Endothelial cell (in vitro differentiated cells): ENCODE data around the gene STAT3. TPM values are rescaled to one million over a fixed set of nuclear protein-coding genes. Genes with fewer than 3 reads are reported as not detected.
"Not testable (repeated sequence)": the region's sequence is repeated elsewhere in the genome, so short reads cannot be mapped to it uniquely, and the experiment has no call there.

ENCODE experiments used
- DNase-seq: peaks from one replicate; pipeline ENCODE4 v3.0.0; 2021; ENCODE audit warnings: low spot score
- H3K27ac Mint-ChIP-seq: one replicate; pipeline ENCODE4 v1.8.0; 2021; ENCODE audit warnings: mixed read lengths, inconsistent platforms; ENCODE audit not compliant: unreplicated experiment
- H3K27me3 Mint-ChIP-seq: one replicate; pipeline ENCODE4 v1.8.0; 2021; ENCODE audit warnings: mild to moderate bottlenecking, moderate library complexity, mixed read lengths, inconsistent platforms; ENCODE audit not compliant: unreplicated experiment
- H3K36me3 Mint-ChIP-seq: one replicate; pipeline ENCODE4 v1.8.0; 2021; ENCODE audit warnings: mild to moderate bottlenecking, low read depth, mixed read lengths, inconsistent platforms; ENCODE audit not compliant: unreplicated experiment
- H3K4me1 Mint-ChIP-seq: one replicate; pipeline ENCODE4 v1.8.0; 2021; ENCODE audit warnings: mild to moderate bottlenecking, mixed read lengths, inconsistent platforms; ENCODE audit not compliant: unreplicated experiment
- H3K4me3 Mint-ChIP-seq: one replicate; pipeline ENCODE4 v1.8.0; 2021; ENCODE audit warnings: mild to moderate bottlenecking, mixed read lengths, inconsistent platforms; ENCODE audit not compliant: unreplicated experiment
- H3K9me3 Mint-ChIP-seq: one replicate; pipeline ENCODE4 v1.8.0; 2021; ENCODE audit warnings: mixed read lengths, inconsistent platforms; ENCODE audit not compliant: unreplicated experiment
- CTCF ChIP-seq: fragments of 200-600 bp; sonication (generic); IDR thresholded peaks from one replicate; pipeline ENCODE4 v1.5.0; 2021; ENCODE audit warnings: antibody characterized with exemption; ENCODE audit not compliant: unreplicated experiment
- total RNA-seq: library from RNA; stranded (reverse); fragmentation: NEBNext Ultra II Directional; extraction: Animal tissue kit (Norgen Biotek cat#: 25700); gene quantifications from one replicate; pipeline ENCODE4 v1.2.1, GENCODE V29; 2021; ENCODE audit not compliant: unreplicated experiment

The STAT3 gene
- total RNA-seq, 1 donor from 2014 or later = 160 TPM

GRCh38 chr17:42422412-42422957 lies 34.2 kb upstream of the STAT3 start:
- H3K27me3 Mint-ChIP-seq = peaks cover 16% of the 10 kb centered on the region
- peaks cover 3% of the 10 kb centered on the region for H3K9me3 Mint-ChIP-seq
- peak; percentile 41 for DNase-seq
- peaks cover 21% of the 10 kb centered on the region for H3K36me3 Mint-ChIP-seq
- H3K4me1 Mint-ChIP-seq = peaks cover 32% of the 10 kb centered on the region
- peak overlapping the region; percentile 73 for H3K27ac Mint-ChIP-seq
- H3K4me3 Mint-ChIP-seq = peak overlapping the region; percentile 100
- TF ChIP-seq CTCF = no peak

DNA sequence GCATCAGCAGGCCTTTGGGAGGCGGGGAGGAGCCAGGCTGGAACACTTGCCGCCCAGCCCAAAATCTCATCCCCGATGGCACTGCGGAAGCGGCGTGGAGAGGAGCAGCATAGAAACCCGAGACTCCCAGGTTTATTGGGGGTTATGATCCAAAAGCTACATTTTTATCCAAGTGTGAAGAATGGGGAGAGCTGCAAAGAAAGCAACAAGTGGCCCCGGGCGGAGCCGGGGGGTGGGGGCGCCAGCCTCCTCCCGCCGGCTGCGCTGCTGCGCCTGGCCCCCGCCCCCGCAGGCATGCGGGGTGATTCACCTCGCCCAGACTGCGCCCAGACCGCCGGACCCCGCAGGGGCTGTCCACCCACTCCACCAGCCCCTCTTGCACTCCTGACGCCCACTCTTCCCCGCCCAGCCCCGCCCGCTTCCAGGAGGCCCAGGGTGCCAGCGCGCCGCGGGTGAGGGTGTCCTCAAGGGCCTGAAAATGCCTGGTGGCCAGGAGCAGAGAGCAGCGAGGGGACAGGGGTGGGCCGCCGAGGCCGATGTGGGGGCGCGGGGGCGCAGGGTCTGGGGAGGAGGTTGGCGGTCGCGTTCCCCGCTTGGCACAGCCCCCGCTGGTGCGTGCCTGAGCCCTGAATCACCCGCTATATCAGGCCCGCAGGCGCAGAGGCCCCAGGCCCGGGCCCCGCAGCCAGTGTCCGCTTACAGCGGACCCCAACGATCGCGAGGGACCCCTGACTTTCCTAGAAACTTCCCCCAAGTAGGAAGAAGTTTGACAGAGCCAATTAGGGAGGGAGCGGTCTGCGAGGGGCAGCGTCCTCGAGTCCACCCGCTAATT lies 33.5 kb upstream of the STAT3 start:
- TF ChIP-seq CTCF = no peak
- peaks cover 16% of the 10 kb centered on the region for H3K27me3 Mint-ChIP-seq
- peaks cover 21% of the 10 kb centered on the region for H3K36me3 Mint-ChIP-seq
- peaks cover 32% of the 10 kb centered on the region for H3K4me1 Mint-ChIP-seq
- DNase-seq = no peak
- peak overlapping the region; percentile 99 for H3K4me3 Mint-ChIP-seq
- H3K9me3 Mint-ChIP-seq = peaks cover 3% of the 10 kb centered on the region
- peak overlapping the region; percentile 92 for H3K27ac Mint-ChIP-seq

GRCh38 chr17:42421136-42421506 lies 32.9 kb upstream of the STAT3 start:
- peaks cover 34% of the 10 kb centered on the region for H3K4me1 Mint-ChIP-seq

GRCh38 chr17:42417981-42418380 lies 29.7 kb upstream of the STAT3 start:
- peaks cover 15% of the 10 kb centered on the region for H3K27me3 Mint-ChIP-seq
- peaks cover 29% of the 10 kb centered on the region for H3K36me3 Mint-ChIP-seq
- not testable (repeated sequence) for H3K4me3 Mint-ChIP-seq, H3K9me3 Mint-ChIP-seq, H3K27ac Mint-ChIP-seq, DNase-seq
- peaks cover 46% of the 10 kb centered on the region for H3K4me1 Mint-ChIP-seq

More at GRCh38 chr17:42421136-42421506, 32.9 kb upstream of the STAT3 start:
- Mint-ChIP-seq H3K9me3 (peaks cover 3% of the 10 kb centered on the region), H3K36me3 (peaks cover 22% of the 10 kb centered on the region), H3K4me3 (peak overlapping the region; percentile 99), H3K27ac (peak overlapping the region; percentile 92), H3K27me3 (peaks cover 16% of the 10 kb centered on the region)
- DNase-seq = no peak
- no peak for TF ChIP-seq CTCF

DNA sequence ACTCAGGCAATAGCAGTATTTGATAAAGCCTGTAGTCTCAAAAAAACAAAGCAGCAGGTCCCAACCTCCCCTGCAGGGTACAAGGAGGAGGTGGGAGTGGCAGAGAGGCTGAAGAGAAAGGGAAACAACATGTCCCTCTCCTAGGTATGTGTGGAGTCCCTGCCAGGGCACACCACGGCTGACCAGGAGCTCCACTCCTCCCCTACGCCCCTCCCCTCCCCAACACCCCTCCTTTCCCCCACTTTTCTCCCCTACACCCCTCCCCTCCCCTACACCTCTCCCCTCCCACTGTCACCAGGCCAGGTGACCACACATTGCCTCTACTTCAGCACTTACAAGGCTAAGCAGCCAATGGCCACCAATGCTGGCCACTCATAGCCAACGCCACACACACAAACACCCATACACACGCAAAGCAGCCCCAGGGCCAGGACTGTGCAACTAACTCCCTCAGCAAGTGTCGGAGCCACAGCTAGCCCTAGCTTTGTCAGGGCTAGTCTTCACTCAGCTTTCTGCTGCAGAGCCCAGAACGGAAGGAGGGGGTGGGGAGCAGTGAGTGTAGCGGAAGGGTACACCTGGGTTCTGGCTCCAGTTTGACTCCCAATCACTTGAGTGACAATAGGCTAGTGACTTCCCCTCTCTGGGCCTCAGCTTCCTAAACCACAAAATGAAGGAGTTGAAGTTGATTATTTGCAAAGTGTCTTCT lies 26.6 kb upstream of the STAT3 start:
- H3K4me1 Mint-ChIP-seq = peaks cover 39% of the 10 kb centered on the region
- peaks cover 6% of the 10 kb centered on the region for H3K27me3 Mint-ChIP-seq
- H3K36me3 Mint-ChIP-seq = peaks cover 19% of the 10 kb centered on the region
- no peaks in the 10 kb centered on the region for H3K9me3 Mint-ChIP-seq
- no peak overlapping the region for H3K4me3 Mint-ChIP-seq
- TF ChIP-seq CTCF = no peak
- no peak overlapping the region for H3K27ac Mint-ChIP-seq
- no peak for DNase-seq
